Prostate gland (tissue), 2 donors: ENCODE measurements around the gene FOSL2. TPM values are rescaled to one million over a fixed set of nuclear protein-coding genes. Genes with fewer than 3 reads are reported as not detected.

Source experiments
- DNase-seq: peaks from one replicate; pipeline ENCODE4 v3.0.0-alpha.2; 2019; ENCODE audit warnings: low spot score
- H3K27ac ChIP-seq, 2 donors: fragments of 200-600 bp; sonication (generic); 2 replicates each; pipeline ENCODE4 v1.5.1; 2017 to 2019
- H3K27me3 ChIP-seq: fragments of 200-600 bp; sonication (generic); replicated peaks from 2 replicates; pipeline ENCODE4 v1.5.1; 2019; ENCODE audit not compliant: insufficient read depth
- H3K36me3 ChIP-seq, 2 donors: fragments of 200-600 bp; sonication (generic); 1 replicate in 1 of 2; 2 replicates in 1 of 2; pipeline versions ENCODE4 v1.5.1 to v1.8.1; 2017 to 2019
- H3K4me1 ChIP-seq: fragments of 200-600 bp; sonication (generic); replicated peaks from 2 replicates; pipeline ENCODE4 v1.5.1; 2019
- H3K4me3 ChIP-seq, 2 donors: fragments of 200-600 bp; sonication (generic); 2 replicates each; pipeline ENCODE4 v1.5.1; 2017 to 2019
- H3K9me3 ChIP-seq: fragments of 200-600 bp; sonication (generic); 2 replicates; pipeline ENCODE4 v1.5.1; 2017
- POLR2A ChIP-seq: fragments of 450-650 bp; IDR thresholded peaks from one replicate; pipeline ENCODE4 v1.6.1; 2016; ENCODE audit warnings: antibody characterized with exemption, mild to moderate bottlenecking
- POLR2AphosphoS5 ChIP-seq: sonication (generic); formaldehyde crosslinking; IDR thresholded peaks from one replicate; pipeline ENCODE4 v1.6.1; 2017; ENCODE audit warnings: antibody characterized with exemption
- WGBS: methylation state at CpG from one replicate; pipeline ENCODE4 v1.1.5; 2018; 5-methylcytosine and 5-hydroxymethylcytosine counted together
- intact Hi-C: fragments of 100-400 bp; cut with DNase I; formaldehyde crosslinking; loops from one replicate; pipeline ENCODE4 v1.14.2; 2022
- small RNA-seq, 2 donors: library from RNA; depleted of rRNA; stranded (forward); fragments of <200 nt; gene quantifications; one replicate each; pipeline ENCODE3, GENCODE V24; 2016
- total RNA-seq, 2 donors: library from RNA; depleted of rRNA; stranded (reverse); fragments of >200 nt; gene quantifications; one replicate each; pipeline ENCODE4 v1.1.0, GENCODE V29; 2016
- TF ChIP-seq, protein P1 (sequence below), 4 experiments: fragments of 200-600 bp in 2 of 4; fragments of 450-650 bp in 2 of 4; sonication (generic) in 2 of 4; IDR thresholded peaks; 1 replicate in 3 of 4; 2 replicates in 1 of 4; pipeline ENCODE4 v1.5.1; 2016 to 2019; ENCODE audit warnings: antibody characterized with exemption in 4 of 4, mild to moderate bottlenecking in 2 of 4, moderate library complexity in 2 of 4

Gene FOSL2
- total RNA-seq, 2 donors from 2014 or later, result 57.4 to 94.2 TPM

DNA sequence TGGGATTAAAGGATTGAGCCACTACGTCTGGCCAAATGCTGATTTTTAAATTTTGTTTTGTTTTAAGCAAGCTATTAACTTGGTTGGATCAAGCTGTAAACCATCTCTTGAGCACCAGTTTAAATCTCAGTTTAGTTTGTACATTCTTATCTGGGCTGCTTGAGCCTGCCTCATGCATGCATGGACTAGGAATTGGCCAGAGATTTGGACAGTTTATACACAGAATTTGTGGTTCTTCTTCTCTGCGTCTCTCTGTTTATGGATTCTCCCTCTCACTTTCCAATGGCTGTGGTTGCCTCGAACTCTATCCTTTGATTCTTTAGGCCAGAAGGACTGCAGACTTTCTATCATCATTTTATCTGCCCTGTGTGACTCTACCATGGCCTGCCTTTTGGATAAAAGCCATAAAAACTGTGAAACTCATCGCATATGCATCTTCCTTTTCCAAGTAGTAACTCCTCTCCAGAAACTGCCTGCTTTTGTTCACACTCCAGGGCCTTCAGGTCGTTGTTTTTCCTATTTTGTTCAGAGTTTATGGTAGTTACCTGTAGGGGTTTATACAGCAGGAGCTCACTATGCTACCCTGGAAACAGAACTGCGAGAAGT is 70.7 kb downstream of the FOSL2 start:
- DNase-seq, result no peak
- Histone ChIP-seq H3K27ac (no peak overlapping the region), H3K9me3 (no peaks in the 10 kb centered on the region), H3K36me3 (no peaks in the 10 kb centered on the region), H3K27me3 (no peaks in the 10 kb centered on the region), H3K4me1 (no peaks in the 10 kb centered on the region), H3K4me3 (no peak overlapping the region)
- intact Hi-C loops, result no loop called here
- WGBS, result 61% methylated on average over 6 of the region's 6 CpGs
- no peak for TF ChIP-seq POLR2A
- TF ChIP-seq, protein P1, sequence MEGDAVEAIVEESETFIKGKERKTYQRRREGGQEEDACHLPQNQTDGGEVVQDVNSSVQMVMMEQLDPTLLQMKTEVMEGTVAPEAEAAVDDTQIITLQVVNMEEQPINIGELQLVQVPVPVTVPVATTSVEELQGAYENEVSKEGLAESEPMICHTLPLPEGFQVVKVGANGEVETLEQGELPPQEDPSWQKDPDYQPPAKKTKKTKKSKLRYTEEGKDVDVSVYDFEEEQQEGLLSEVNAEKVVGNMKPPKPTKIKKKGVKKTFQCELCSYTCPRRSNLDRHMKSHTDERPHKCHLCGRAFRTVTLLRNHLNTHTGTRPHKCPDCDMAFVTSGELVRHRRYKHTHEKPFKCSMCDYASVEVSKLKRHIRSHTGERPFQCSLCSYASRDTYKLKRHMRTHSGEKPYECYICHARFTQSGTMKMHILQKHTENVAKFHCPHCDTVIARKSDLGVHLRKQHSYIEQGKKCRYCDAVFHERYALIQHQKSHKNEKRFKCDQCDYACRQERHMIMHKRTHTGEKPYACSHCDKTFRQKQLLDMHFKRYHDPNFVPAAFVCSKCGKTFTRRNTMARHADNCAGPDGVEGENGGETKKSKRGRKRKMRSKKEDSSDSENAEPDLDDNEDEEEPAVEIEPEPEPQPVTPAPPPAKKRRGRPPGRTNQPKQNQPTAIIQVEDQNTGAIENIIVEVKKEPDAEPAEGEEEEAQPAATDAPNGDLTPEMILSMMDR (IDR thresholded peaks at IDR 0.05), result no peak
- TF ChIP-seq POLR2AphosphoS5, result no peak

DNA sequence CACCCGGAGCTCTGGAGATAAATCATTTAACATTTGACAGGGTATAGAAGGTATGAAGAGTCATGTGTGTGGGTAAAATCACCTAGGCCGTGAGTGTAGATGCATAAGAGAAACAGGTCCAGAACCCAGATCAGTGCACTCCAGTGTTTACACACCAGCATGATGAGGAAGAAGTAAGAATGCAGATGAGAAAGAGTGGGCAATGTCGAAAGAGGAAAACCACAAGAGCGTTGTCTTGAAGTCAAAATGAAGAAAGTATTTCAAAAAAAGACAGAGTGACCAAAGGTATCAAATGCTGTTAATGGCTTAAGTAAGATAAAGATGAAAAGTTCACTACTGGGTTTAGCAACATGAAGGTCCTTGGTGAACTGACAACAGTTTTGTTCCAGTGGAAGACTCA is 71.2 kb downstream of the FOSL2 start:
- Histone ChIP-seq H3K4me3 (no peak overlapping the region), H3K4me1 (no peaks in the 10 kb centered on the region), H3K36me3 (no peaks in the 10 kb centered on the region), H3K9me3 (no peaks in the 10 kb centered on the region), H3K27me3 (no peaks in the 10 kb centered on the region), H3K27ac (no peak overlapping the region)
- DNase-seq, result no peak
- 73% methylated on average over 4 of the region's 4 CpGs for WGBS
- TF ChIP-seq POLR2AphosphoS5 (no peak), POLR2A (no peak)
- TF ChIP-seq, protein P1 (IDR thresholded peaks at IDR 0.05), result no peak
- intact Hi-C loops, result no loop called here

DNA sequence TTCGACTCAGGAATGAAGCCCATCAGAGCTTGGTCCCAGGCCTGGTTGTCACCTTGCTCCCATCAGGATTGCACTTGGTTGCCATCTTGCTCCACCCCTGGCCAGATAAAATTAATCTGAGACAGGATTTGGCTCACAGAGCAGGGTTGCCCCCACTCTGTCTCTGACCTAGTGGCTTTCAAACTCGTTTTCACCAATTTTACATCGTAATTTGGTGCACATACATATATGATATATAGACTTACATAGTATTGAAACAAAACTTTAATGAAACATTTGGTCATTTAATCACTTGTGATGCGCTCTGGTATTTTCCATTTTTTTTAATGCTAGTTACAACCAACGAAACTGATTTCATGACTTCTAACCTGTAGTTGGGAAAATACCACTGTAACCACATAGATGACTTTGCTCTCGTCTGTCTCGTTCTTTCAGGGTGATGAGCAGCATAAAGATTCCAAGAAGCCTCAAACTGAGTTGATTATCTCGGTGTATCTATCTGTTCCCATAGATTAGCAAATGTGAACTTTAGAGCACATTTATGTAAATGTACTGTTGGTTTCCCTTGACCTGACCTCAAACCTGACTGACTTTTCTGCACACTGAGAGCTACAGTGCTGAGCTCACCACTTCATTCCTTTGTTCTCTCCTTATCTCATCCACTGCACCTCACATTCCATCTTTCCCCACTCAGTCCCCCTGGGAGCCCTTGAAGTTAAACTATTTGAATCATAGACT is 72.7 kb downstream of the FOSL2 start:
- Histone ChIP-seq H3K9me3 (no peaks in the 10 kb centered on the region), H3K27me3 (no peaks in the 10 kb centered on the region), H3K4me1 (no peaks in the 10 kb centered on the region), H3K4me3 (no peak overlapping the region), H3K36me3 (no peaks in the 10 kb centered on the region), H3K27ac (no peak overlapping the region)
- 69% methylated on average over 8 of the region's 8 CpGs for WGBS
- no peak for DNase-seq
- intact Hi-C loops, result no loop called here
- TF ChIP-seq POLR2A, result no peak
- TF ChIP-seq POLR2AphosphoS5, result no peak
- TF ChIP-seq, protein P1 (IDR thresholded peaks at IDR 0.05), result no peak

Small RNAs within 50 kb of the gene (small RNA-seq; reads per million reads assigned to genes)
- gene AC104695.3, result 0 to 0.09 reads per million in 2 donors
- 0 reads per million in 2 donors for gene SNRPGP7

Other genes starting within 250 kb of the FOSL2 start
- gene PLB1, start 103.2 kb downstream of the FOSL2 start, total RNA-seq, result 1 to 10 TPM; 7.4 to 9.6 TPM